Adrenal gland (tissue), 5 donors: ENCODE results near the gene TTC23.

Experiments used
- CTCF ChIP-seq, 6 experiments: fragments of 450-650 bp in 4 of 6; fragments of 200-600 bp in 2 of 6; sonication (generic) in 1 of 6; IDR thresholded peaks; 1 replicate in 5 of 6; 2 replicates in 1 of 6; pipeline versions ENCODE4 v1.5.1 to v1.8.0; 2016 to 2021; ENCODE audit warnings: antibody characterized with exemption in 6 of 6, mild to moderate bottlenecking in 2 of 6, moderate library complexity in 1 of 6
- POLR2A ChIP-seq, 2 donors: fragments of 450-650 bp; IDR thresholded peaks; one replicate each; pipeline ENCODE4 v1.6.1; 2017; ENCODE audit warnings: antibody characterized with exemption in 2 of 2, mild to moderate bottlenecking in 2 of 2, moderate library complexity in 1 of 2
- donor health status: DM: no; HTN: no; CAD: no.

DNA sequence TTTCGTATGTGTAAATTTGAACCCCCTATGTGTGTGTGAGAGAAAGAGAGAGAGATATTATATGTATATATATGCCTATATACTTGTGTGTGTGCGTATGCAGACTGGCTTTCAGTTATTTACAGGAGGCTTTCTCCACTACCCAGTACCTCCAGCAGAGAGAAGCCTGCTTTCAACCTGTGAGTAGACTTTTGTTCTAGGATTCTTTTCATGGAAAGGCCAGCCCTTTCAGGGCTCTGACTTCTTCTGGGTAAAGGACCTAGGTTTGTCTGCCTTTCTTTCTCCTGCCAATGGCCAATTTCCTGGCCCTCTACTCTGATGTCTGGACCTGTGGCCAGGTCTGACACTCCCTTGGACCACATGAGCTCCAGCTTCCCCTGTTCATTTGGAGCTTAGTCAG is 25.7 kb upstream of the TTC23 start:
- TF ChIP-seq CTCF (IDR thresholded peaks at IDR 0.05) (no peak), POLR2A (IDR thresholded peaks at IDR 0.05) (no peak)
